ENCODE data around the gene MFNG.
"Not testable (repeated sequence)": the region's sequence is repeated elsewhere in the genome, so short reads cannot be mapped to it uniquely, and the experiment has no call there.

- TF ChIP-seq, protein P1, sequence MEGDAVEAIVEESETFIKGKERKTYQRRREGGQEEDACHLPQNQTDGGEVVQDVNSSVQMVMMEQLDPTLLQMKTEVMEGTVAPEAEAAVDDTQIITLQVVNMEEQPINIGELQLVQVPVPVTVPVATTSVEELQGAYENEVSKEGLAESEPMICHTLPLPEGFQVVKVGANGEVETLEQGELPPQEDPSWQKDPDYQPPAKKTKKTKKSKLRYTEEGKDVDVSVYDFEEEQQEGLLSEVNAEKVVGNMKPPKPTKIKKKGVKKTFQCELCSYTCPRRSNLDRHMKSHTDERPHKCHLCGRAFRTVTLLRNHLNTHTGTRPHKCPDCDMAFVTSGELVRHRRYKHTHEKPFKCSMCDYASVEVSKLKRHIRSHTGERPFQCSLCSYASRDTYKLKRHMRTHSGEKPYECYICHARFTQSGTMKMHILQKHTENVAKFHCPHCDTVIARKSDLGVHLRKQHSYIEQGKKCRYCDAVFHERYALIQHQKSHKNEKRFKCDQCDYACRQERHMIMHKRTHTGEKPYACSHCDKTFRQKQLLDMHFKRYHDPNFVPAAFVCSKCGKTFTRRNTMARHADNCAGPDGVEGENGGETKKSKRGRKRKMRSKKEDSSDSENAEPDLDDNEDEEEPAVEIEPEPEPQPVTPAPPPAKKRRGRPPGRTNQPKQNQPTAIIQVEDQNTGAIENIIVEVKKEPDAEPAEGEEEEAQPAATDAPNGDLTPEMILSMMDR (IDR thresholded peaks at IDR 0.05), result not testable (repeated sequence)
- TF ChIP-seq POLR2A (IDR thresholded peaks at IDR 0.05), result not testable (repeated sequence)
These were observed 41.0 kb upstream of the MFNG start for GRCh38 chr22:37527081-37527752.

Measured in thyroid gland (tissue), 4 donors.